ENCODE data around the gene MANBA. TPM values are rescaled to one million over a fixed set of nuclear protein-coding genes. Genes with fewer than 3 reads are reported as not detected.

Gene MANBA
- total and polyA plus RNA-seq, 2 of the 13 experiments (the other 11 are each of a cell fraction or from before 2014, with no cell fraction given): 11.7 to 33.3 TPM

- ATAC-seq (no peak), FAIRE-seq (no peak), DNase-seq (ENCODE audit: low spot score) (no peak)
- no peak for TF ChIP-seq TOPORS (CRISPR knock-in tag; IDR thresholded peaks at IDR 0.05)
- TF ChIP-seq ZNF75D (CRISPR knock-in tag; IDR thresholded peaks at IDR 0.05; ENCODE audit: borderline replicate concordance): no peak
- TF ChIP-seq ZNF331 (CRISPR knock-in tag; IDR thresholded peaks at IDR 0.05): no peak
- no peak for TF ChIP-seq BHLHE40 (IDR thresholded peaks at IDR 0.05; ENCODE audit: low read length)
- TF ChIP-seq KDM5A (IDR thresholded peaks at IDR 0.05; ENCODE audit: borderline replicate concordance, low read length): no peak
- in situ Hi-C loops (cut with HindIII; ENCODE audit: extremely low pct_ligation_motif_present, low pct_unique_long_range_greater_than_20kb) (no loop called here), intact Hi-C loops (cut with micrococcal nuclease; ENCODE audit: unreplicated experiment) (no loop called here)
- WGBS (ENCODE audit: low lambda C conversion rate): 92% methylated on average over 6 of the region's 8 CpGs
- Histone ChIP-seq H3K4me3 (replicated peaks in 1 of 3; ENCODE audit: insufficient read depth in 1 of 3, low read depth in 2 of 3, low read length in 3 of 3) (no peak overlapping the region), H2AFZ (ENCODE audit: low read length) (no peak overlapping the region), H3K36me3 (replicated peaks in 1 of 2; ENCODE audit: control insufficient read depth in 1 of 2, insufficient read depth in 2 of 2, low read length in 2 of 2) (peaks cover 15 to 64% of the 10 kb centered on the region in 2 experiments), H3K9ac (ENCODE audit: insufficient read depth, low read depth, low read length) (no peak overlapping the region), H3K79me2 (ENCODE audit: insufficient read depth, low read length) (no peaks in the 10 kb centered on the region), H3K4me1 (ENCODE audit: insufficient read depth, low read length) (no peaks in the 10 kb centered on the region), H3K4me2 (ENCODE audit: low read depth, low read length) (no peak overlapping the region), H3K27me3 (ENCODE audit: control insufficient read depth in 1 of 2, insufficient read depth in 2 of 2, low read length in 2 of 2) (no peaks in the 10 kb centered on the region), H3K27ac (ENCODE audit: extremely low read length, insufficient read depth, low read length) (no peak overlapping the region), H3K9me3 (ENCODE audit: low read length) (no peaks in the 10 kb centered on the region), H4K20me1 (ENCODE audit: insufficient read depth, low read length) (no peaks in the 10 kb centered on the region)
- POLR2A ChIA-PET: no interaction called here
- CTCF ChIA-PET (ENCODE audit: low intra/inter-chr PET ratio, low total read pairs): no interaction called here
- BruUV-seq (replicated peaks): no TSS peak
These were observed 159.1 kb downstream of the MANBA start for GRCh38 chr4:102601586-102602227.

GRCh38 chr4:102600689-102601088, 160.1 kb downstream of the MANBA start:
- in situ Hi-C loops (cut with HindIII; ENCODE audit: extremely low pct_ligation_motif_present, low pct_unique_long_range_greater_than_20kb): no loop called here
- no peak for FAIRE-seq
- TF ChIP-seq ZNF720 (CRISPR knock-in tag; IDR thresholded peaks at IDR 0.05) (no peak), RARG (CRISPR knock-in tag; IDR thresholded peaks at IDR 0.05; ENCODE audit: low read depth) (no peak), NFAT5 (CRISPR knock-in tag; IDR thresholded peaks at IDR 0.05) (no peak), NCOA5 (CRISPR knock-in tag; IDR thresholded peaks at IDR 0.05) (no peak), SP5 (CRISPR knock-in tag; IDR thresholded peaks at IDR 0.05; ENCODE audit: borderline replicate concordance, low read depth) (no peak), POGK (CRISPR knock-in tag; conservative IDR thresholded peaks at IDR 0.05) (no peak), PHF20 (CRISPR knock-in tag; IDR thresholded peaks at IDR 0.05) (no peak), ZNF781 (CRISPR knock-in tag; IDR thresholded peaks at IDR 0.05; ENCODE audit: borderline replicate concordance, not compliant biosample characterization) (no peak)

More at GRCh38 chr4:102600689-102601088, 160.1 kb downstream of the MANBA start:
- Histone ChIP-seq H3K4me2 (ENCODE audit: low read depth, low read length) (no peak overlapping the region), H4K20me1 (ENCODE audit: insufficient read depth, low read length) (no peaks in the 10 kb centered on the region), H3K27ac (ENCODE audit: extremely low read length, insufficient read depth, low read length) (no peak overlapping the region), H2AFZ (ENCODE audit: low read length) (no peak overlapping the region), H3K79me2 (ENCODE audit: insufficient read depth, low read length) (no peaks in the 10 kb centered on the region), H3K4me1 (ENCODE audit: insufficient read depth, low read length) (no peaks in the 10 kb centered on the region), H3K36me3 (replicated peaks in 1 of 2; ENCODE audit: control insufficient read depth in 1 of 2, insufficient read depth in 2 of 2, low read length in 2 of 2) (peaks cover 16 to 68% of the 10 kb centered on the region in 2 experiments), H3K9me3 (ENCODE audit: low read length) (no peaks in the 10 kb centered on the region), H3K9ac (ENCODE audit: insufficient read depth, low read depth, low read length) (no peak overlapping the region), H3K4me3 (replicated peaks in 1 of 3; ENCODE audit: insufficient read depth in 1 of 3, low read depth in 2 of 3, low read length in 3 of 3) (no peak overlapping the region), H3K27me3 (ENCODE audit: control insufficient read depth in 1 of 2, insufficient read depth in 2 of 2, low read length in 2 of 2) (no peaks in the 10 kb centered on the region)
- no peak for DNase-seq (ENCODE audit: low spot score)
- intact Hi-C loops (cut with micrococcal nuclease; ENCODE audit: unreplicated experiment): no loop called here
- POLR2A ChIA-PET: no interaction called here
- BruUV-seq (replicated peaks): no TSS peak
- CTCF ChIA-PET (ENCODE audit: low intra/inter-chr PET ratio, low total read pairs): no interaction called here
- ATAC-seq: no peak
